Fibroblast of villous mesenchyme (primary cell): ENCODE results near the gene RPL37A. TPM values are rescaled to one million over a fixed set of nuclear protein-coding genes. Genes with fewer than 3 reads are reported as not detected.
A peak's percentile ranks its signal among the peaks of the same experiment; 100 is the strongest.
"Not testable (repeated sequence)": the region's sequence is repeated elsewhere in the genome, so short reads cannot be mapped to it uniquely, and the experiment has no call there.

Source experiments
- DNase-seq: peaks from one replicate; pipeline ENCODE4 v3.0.0-alpha.2; 2010; ENCODE audit warnings: low read depth
- H3K4me3 ChIP-seq: 2 replicates; pipeline ENCODE4 v1.5.1; 2011; ENCODE audit warnings: low read depth, mild to moderate bottlenecking, low read length
- CTCF ChIP-seq: IDR thresholded peaks from 2 replicates; pipeline ENCODE4 v1.5.1; 2012; ENCODE audit warnings: low read depth, mild to moderate bottlenecking, low read length; ENCODE audit not compliant: insufficient read depth
- total RNA-seq: library from RNA; depleted of rRNA; stranded (reverse); fragments of >200 nt; gene quantifications from 2 replicates; pipeline ENCODE4 v1.2.3, GENCODE V29; 2012

The RPL37A gene
- total RNA-seq, 1 donor = 822 TPM

- DNase-seq = no peak
- TF ChIP-seq CTCF = no peak
- H3K4me3 ChIP-seq = no peak overlapping the region
Observed at GRCh38 chr2:216507220-216508160, 8.8 kb downstream of the RPL37A start.

- no peak overlapping the region for H3K4me3 ChIP-seq
- TF ChIP-seq CTCF = no peak
- no peak for DNase-seq
Observed at GRCh38 chr2:216508229-216508628, 9.6 kb downstream of the RPL37A start.

GRCh38 chr2:216516730-216517350, 18.2 kb downstream of the RPL37A start:
- no peak overlapping the region for H3K4me3 ChIP-seq
- peak; percentile 78 for TF ChIP-seq CTCF
- peak; percentile 67 for DNase-seq

- no peak for DNase-seq
- H3K4me3 ChIP-seq = no peak overlapping the region
- TF ChIP-seq CTCF = no peak
Observed at GRCh38 chr2:216517447-216518225, 19.0 kb downstream of the RPL37A start.

DNA sequence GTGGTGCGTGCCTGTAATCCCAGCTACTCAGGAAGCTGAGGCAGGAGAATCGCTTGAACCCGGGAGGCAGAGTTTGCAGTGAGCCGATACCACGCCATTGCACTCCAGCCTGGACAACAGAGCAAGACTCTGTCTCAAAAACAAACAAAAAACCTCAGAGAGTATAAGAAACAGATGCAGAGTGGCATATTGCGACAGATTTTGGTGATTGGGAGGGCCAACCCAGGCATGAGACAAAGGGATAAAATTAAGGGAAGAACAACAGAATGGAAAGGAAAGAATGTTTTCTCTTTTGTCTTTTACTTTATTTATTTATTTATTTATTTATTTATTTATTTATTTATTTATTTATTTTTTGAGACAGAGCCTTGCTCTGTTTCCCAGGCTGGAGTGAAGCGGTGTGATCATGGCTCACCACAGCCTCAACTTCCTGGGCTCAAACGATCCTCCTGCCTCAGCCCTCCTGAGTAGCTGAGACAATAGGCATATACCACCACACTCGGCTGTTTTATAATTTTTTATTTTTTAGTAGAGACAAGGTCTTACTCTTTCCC, 20.0 kb downstream of the RPL37A start:
- not testable (repeated sequence) for H3K4me3 ChIP-seq, DNase-seq

GRCh38 chr2:216519154-216519762, 20.6 kb downstream of the RPL37A start:
- TF ChIP-seq CTCF = peak; percentile 73
- H3K4me3 ChIP-seq = no peak overlapping the region
- peak; percentile 88 for DNase-seq
